ENCODE data around the gene SLC23A1.
"Not testable (repeated sequence)": the region's sequence is repeated elsewhere in the genome, so short reads cannot be mapped to it uniquely, and the experiment has no call there.

SLC23A1 gene

GRCh38 chr5:139354186-139354585 lies 28.9 kb downstream of the SLC23A1 start:
- DNase-seq (ENCODE audit: insufficient read length, low spot score) (no peak), FAIRE-seq (no peak)
- TF ChIP-seq POLR2A (IDR thresholded peaks at IDR 0.05; ENCODE audit: low read depth, low read length): no peak

- DNase-seq (ENCODE audit: insufficient read length, low spot score); FAIRE-seq: not testable (repeated sequence)
Observed at GRCh38 chr5:139347863-139348262, 35.2 kb downstream of the SLC23A1 start.

GRCh38 chr5:139345442-139345841 lies 37.7 kb downstream of the SLC23A1 start:
- DNase-seq (ENCODE audit: insufficient read length, low spot score); FAIRE-seq: not testable (repeated sequence)

GRCh38 chr5:139344177-139344576 lies 38.9 kb downstream of the SLC23A1 start:
- TF ChIP-seq POLR2A (IDR thresholded peaks at IDR 0.05; ENCODE audit: low read depth, low read length): no peak
- no peak for FAIRE-seq
- no peak for DNase-seq (ENCODE audit: insufficient read length, low spot score)

GRCh38 chr5:139343476-139343875 lies 39.6 kb downstream of the SLC23A1 start:
- FAIRE-seq (no peak), DNase-seq (ENCODE audit: insufficient read length, low spot score) (no peak)
- TF ChIP-seq POLR2A (IDR thresholded peaks at IDR 0.05; ENCODE audit: low read depth, low read length): no peak

DNA sequence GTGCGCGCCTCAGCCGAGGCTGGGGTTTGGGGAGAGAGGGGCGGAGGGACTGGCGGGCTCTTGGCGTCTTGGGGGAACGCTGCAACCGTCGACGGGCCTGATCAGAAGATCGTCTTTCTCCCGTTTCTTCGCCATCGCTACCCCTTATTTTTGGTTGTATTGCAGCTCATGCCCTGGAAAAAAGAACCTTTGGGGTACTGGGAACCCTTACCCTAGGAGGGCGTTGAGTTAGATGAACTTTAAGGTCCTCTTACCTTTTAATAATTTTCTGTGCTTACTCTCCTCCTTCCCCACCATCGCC lies 40.7 kb downstream of the SLC23A1 start:
- FAIRE-seq: no peak
- DNase-seq (ENCODE audit: insufficient read length, low spot score): no peak
- peak; percentile 55 for TF ChIP-seq POLR2A (IDR thresholded peaks at IDR 0.05; ENCODE audit: low read depth, low read length)

GRCh38 chr5:139341689-139342422 lies 41.2 kb downstream of the SLC23A1 start, which contains the start of gene PAIP2:
TSS of gene PAIP2 (plus strand) at chr5:139341854. CDS start at chr5:139363785, 21,931 bp downstream.
- FAIRE-seq (peak; percentile 78), DNase-seq (ENCODE audit: insufficient read length, low spot score) (peak; percentile 88)
- TF ChIP-seq POLR2A (IDR thresholded peaks at IDR 0.05; ENCODE audit: low read depth, low read length): peak; percentile 93

DNA sequence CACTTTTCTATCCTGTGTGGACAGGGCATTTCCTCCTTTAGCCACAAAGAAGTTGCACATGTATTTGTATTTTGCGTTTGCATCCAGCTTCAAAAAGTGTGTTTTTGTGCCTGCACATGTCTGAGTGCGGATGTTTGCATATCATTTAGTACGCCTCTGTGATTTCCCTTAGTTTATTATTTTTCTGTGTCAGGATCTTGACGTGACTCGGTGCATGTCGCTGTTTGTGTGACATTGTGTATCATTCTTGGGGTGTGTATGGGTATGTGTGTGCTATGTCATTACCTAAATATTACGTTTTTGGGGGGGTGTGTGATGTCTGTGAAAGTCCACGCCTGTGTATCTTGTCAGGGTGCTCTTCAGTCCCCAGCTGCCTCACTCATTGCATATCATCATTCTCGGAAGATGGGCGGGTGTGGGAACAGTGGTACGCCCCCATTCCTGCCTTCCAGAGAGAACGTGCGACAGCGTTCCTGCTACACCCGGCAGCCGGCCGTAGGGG lies 41.9 kb downstream of the SLC23A1 start:
- no peak for TF ChIP-seq POLR2A (IDR thresholded peaks at IDR 0.05; ENCODE audit: low read depth, low read length)
- FAIRE-seq (no peak), DNase-seq (ENCODE audit: insufficient read length, low spot score) (no peak)

- no peak for DNase-seq (ENCODE audit: insufficient read length, low spot score)
Observed at GRCh38 chr5:139340051-139340450, 43.0 kb downstream of the SLC23A1 start.

GRCh38 chr5:139335811-139336210 lies 47.3 kb downstream of the SLC23A1 start:
- DNase-seq (ENCODE audit: insufficient read length, low spot score) (no peak), FAIRE-seq (no peak)
- no peak for TF ChIP-seq POLR2A (IDR thresholded peaks at IDR 0.05; ENCODE audit: low read depth, low read length)

More at GRCh38 chr5:139340051-139340450, 43.0 kb downstream of the SLC23A1 start:
- TF ChIP-seq POLR2A (IDR thresholded peaks at IDR 0.05; ENCODE audit: low read depth, low read length): no peak
- no peak for FAIRE-seq

Data from H54 (cell line).